ENCODE measurements around the gene INHBA. TPM values are rescaled to one million over a fixed set of nuclear protein-coding genes. Genes with fewer than 3 reads are reported as not detected.

The INHBA gene
- total RNA-seq, 1 donor from 2014 or later: 70.2 TPM

DNA sequence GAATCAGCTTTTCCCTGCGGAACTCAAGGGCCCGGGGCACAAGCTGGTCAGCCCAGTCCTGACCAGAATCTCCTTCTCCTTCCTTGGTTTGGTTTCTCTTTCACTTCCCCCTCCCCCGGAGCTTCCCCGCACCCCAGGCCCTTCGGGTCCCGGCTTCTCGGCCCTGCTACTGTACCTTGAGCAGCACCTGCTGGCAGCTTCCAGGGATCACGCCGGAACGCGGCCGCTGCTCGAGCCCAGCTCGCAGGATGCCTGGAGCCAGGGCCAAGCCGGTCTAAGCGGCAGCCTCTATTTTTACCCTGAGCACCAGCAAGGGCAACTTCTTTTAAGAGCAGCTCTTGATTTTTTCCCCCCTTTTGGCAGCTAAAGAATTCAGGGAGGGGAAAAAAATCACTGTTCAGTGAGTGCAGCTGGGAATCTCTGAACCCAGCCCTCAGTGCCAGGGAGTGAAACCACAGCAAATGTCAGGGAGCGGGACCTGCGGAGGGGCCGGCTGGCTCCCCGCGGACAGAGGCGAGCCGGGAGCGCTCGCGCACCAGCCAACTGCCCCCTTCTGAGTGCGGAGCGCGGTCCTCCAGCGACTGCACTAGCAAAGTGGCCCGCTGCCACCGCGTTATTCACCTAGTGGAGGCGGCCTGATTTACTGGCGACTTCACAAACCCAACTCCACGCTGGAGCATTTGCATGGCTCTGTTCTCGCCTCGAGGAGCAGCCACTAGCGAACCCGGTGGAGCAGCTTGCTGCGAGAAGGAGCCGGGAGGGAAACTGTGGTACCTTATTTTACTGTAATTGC is 2.4 kb upstream of the INHBA start:
- intact Hi-C loops (cut with DNase I): no loop called here
- H3K27ac ChIP-seq: peak overlapping the region; percentile 81
- TF ChIP-seq, protein P1, sequence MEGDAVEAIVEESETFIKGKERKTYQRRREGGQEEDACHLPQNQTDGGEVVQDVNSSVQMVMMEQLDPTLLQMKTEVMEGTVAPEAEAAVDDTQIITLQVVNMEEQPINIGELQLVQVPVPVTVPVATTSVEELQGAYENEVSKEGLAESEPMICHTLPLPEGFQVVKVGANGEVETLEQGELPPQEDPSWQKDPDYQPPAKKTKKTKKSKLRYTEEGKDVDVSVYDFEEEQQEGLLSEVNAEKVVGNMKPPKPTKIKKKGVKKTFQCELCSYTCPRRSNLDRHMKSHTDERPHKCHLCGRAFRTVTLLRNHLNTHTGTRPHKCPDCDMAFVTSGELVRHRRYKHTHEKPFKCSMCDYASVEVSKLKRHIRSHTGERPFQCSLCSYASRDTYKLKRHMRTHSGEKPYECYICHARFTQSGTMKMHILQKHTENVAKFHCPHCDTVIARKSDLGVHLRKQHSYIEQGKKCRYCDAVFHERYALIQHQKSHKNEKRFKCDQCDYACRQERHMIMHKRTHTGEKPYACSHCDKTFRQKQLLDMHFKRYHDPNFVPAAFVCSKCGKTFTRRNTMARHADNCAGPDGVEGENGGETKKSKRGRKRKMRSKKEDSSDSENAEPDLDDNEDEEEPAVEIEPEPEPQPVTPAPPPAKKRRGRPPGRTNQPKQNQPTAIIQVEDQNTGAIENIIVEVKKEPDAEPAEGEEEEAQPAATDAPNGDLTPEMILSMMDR (IDR thresholded peaks at IDR 0.05): peak; percentile 70
- H3K4me3 ChIP-seq: peak overlapping the region; percentile 56
- H3K36me3 ChIP-seq: no peaks in the 10 kb centered on the region
- no peaks in the 10 kb centered on the region for H3K9me3 ChIP-seq
- peaks cover 7% of the 10 kb centered on the region for H3K27me3 ChIP-seq
- DNase-seq (peak; percentile 95), ATAC-seq (peak; percentile 96)
- H3K4me1 ChIP-seq: peaks cover 12% of the 10 kb centered on the region

DNA sequence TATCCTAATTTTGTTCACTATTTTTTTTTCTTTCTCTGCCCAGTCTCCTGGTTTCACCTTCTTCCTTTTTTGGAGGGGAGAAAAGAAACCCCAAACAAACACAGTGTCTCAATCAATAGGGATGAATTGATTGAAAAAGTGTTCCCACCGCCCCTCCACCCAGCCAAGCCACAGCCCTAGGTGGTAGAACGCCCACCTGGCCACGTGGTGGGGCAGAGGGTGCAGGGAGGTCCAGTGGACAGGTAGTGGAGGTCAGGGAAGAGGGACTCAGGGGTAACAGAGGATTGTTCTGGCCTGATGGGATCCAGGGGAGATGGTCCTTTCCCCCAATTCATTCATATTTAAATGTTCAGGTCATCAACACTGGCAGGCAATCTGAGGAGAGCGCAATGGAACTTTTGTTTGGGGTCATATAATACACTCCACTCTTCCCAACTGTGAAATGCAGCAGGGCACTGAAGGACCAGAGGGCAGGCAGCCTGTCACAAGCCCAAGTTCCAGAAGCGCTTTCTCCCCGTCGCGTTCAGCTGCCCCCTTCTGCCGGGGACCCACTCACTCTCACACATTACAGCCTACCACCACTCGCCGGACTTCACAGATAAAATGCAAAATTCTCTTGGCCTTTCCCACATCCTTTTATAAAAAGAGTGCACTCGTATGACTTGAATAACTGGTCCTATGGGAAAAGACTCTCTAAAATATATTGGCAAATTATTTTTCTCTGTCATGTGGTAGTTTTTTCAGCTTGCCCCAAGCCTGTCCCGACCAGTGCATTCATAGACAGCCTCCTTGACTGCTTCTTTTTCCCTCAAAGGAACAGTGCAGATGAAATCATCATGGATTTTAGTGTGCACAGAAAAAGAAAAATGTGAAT is 1.6 kb downstream of the INHBA start:
- no peak for ATAC-seq
- H3K27ac ChIP-seq: peak overlapping the region; percentile 61
- intact Hi-C loops (cut with DNase I): no loop called here
- peaks cover 9% of the 10 kb centered on the region for H3K4me1 ChIP-seq
- no peaks in the 10 kb centered on the region for H3K36me3 ChIP-seq
- H3K27me3 ChIP-seq: peaks cover 18% of the 10 kb centered on the region
- DNase-seq: no peak
- TF ChIP-seq, protein P1 (IDR thresholded peaks at IDR 0.05): no peak
- H3K4me3 ChIP-seq: peak overlapping the region; percentile 30
- no peaks in the 10 kb centered on the region for H3K9me3 ChIP-seq

DNA sequence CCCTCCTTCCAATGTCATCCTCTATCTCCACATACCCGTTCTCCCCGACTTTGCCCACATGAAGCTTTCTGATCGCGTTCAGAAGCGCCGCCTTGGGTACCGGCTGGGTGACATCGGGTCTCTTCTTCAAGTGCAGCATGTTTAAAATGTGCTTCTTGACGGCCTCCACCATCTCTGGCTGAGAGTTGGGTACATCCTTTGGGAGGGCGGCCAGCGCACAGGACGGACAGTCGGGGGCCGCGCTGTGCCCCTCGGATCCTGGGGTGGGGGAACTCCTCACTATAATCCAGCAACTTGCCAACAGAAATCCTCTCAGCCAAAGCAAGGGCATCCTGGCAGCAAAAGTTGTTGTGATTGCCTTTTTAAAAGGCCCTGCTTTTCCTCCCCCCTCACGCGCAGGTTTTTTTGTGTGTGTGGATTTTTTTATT is 2.8 kb downstream of the INHBA start:
- Histone ChIP-seq H3K27ac (peak overlapping the region; percentile 70), H3K9me3 (no peaks in the 10 kb centered on the region), H3K4me1 (no peaks in the 10 kb centered on the region), H3K4me3 (peak overlapping the region; percentile 48), H3K27me3 (peaks cover 18% of the 10 kb centered on the region), H3K36me3 (no peaks in the 10 kb centered on the region)
- intact Hi-C loops (cut with DNase I): no loop called here
- ATAC-seq (no peak), DNase-seq (no peak)
- TF ChIP-seq, protein P1 (IDR thresholded peaks at IDR 0.05): no peak

DNA sequence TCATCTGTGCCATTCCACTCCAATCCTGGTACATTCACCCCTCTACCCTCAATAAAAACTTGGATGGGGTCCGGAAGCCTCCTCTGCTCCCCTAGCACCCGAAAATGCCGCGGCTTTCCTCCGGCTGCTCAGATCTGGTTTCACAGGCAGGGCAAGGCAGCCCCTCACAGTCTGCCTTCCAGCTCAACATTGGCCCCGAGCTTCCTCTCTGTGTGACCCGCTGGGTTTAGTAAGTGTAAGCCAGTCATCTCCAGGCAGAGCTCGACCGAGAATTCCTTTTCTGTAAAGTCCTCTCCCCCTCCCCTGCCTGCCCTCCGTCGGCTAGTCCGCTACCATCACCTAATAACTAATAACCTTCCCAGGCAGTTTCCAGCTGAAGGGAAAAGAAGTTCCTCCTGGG is 3.4 kb downstream of the INHBA start:
- intact Hi-C loops (cut with DNase I): no loop called here
- Histone ChIP-seq H3K27ac (peak overlapping the region; percentile 70), H3K4me1 (no peaks in the 10 kb centered on the region), H3K4me3 (peak overlapping the region; percentile 48), H3K9me3 (no peaks in the 10 kb centered on the region), H3K27me3 (peaks cover 18% of the 10 kb centered on the region), H3K36me3 (no peaks in the 10 kb centered on the region)
- DNase-seq (no peak), ATAC-seq (peak; percentile 5)
- TF ChIP-seq, protein P1 (IDR thresholded peaks at IDR 0.05): no peak

DNA sequence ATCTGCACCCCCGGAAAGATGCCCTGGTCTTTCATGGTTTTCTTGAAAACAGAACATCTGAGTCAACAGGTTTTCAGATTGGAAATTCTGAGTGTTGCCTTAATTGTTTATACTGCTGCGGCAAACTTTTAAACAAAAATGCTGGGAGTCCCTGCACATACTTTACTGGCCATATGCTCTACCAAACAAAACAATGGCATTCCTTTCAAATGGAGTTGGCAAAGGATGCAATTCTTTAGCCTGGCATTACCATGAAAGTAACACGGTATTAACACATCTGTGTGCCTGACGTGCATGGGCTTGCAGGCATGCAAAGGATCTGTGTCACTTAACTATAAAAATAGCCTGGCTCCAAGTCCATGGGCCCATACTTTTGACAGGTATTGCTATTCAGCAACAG is 4.2 kb downstream of the INHBA start:
- H3K27me3 ChIP-seq: peaks cover 18% of the 10 kb centered on the region
- H3K9me3 ChIP-seq: no peaks in the 10 kb centered on the region
- H3K4me1 ChIP-seq: no peaks in the 10 kb centered on the region
- no peaks in the 10 kb centered on the region for H3K36me3 ChIP-seq
- ATAC-seq: no peak
- TF ChIP-seq, protein P1 (IDR thresholded peaks at IDR 0.05): no peak
- DNase-seq: no peak
- H3K27ac ChIP-seq: peak overlapping the region; percentile 70
- intact Hi-C loops (cut with DNase I): no loop called here
- peak overlapping the region; percentile 48 for H3K4me3 ChIP-seq
